ENCODE data around the gene CFAP298.
"Not testable (repeated sequence)": the region's sequence is repeated elsewhere in the genome, so short reads cannot be mapped to it uniquely, and the experiment has no call there.

CFAP298 gene, protein sequence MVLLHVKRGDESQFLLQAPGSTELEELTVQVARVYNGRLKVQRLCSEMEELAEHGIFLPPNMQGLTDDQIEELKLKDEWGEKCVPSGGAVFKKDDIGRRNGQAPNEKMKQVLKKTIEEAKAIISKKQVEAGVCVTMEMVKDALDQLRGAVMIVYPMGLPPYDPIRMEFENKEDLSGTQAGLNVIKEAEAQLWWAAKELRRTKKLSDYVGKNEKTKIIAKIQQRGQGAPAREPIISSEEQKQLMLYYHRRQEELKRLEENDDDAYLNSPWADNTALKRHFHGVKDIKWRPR

DNA sequence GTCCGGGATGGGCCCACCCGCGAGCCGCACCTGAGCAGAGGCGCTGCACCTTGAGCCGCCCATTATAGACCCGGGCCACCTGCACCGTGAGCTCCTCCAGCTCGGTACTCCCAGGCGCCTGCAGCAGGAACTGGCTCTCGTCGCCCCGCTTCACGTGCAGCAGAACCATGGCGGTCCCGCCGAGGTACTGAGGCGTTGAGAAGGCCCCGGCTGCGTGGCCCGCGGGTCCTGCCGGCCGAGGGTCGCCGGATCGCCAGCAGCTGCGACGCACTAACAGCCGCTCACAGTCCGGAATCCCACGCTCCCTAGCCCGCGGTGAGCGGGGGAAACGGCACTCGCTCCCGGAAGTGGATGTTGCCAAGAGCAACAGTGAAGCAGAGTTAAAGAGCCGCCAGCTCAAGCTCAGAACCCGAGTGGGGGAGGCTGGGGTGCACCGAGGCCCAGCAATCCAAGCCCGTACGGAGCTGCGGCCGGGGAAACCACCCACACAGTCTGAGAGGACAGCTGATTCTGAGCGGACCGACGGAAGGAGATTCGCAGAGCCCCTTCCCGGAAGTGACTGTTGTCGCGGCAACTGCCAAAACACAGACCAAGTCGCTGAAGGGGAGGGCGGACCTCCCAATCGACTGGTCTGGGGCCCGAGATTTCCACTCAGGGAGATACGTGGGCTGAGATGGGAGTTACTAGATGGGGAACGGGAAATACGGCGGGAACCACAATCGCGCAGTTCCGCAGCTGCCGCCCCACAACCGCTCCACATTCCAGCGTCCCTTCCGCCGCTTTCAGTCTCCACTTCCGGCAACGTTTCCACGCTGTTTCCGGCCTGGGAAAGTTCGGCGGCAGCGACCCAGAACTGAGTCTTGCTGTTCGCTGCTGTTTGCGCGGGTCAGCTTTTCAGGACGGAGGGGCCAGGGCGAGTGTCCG lies at the start of gene CFAP298:
CFAP298 (minus strand) TSS at position 303 of the 924 bp plus-strand sequence; CDS start at position 169, 134 bp downstream.
- DNase-seq, result peak; percentile 72

DNA sequence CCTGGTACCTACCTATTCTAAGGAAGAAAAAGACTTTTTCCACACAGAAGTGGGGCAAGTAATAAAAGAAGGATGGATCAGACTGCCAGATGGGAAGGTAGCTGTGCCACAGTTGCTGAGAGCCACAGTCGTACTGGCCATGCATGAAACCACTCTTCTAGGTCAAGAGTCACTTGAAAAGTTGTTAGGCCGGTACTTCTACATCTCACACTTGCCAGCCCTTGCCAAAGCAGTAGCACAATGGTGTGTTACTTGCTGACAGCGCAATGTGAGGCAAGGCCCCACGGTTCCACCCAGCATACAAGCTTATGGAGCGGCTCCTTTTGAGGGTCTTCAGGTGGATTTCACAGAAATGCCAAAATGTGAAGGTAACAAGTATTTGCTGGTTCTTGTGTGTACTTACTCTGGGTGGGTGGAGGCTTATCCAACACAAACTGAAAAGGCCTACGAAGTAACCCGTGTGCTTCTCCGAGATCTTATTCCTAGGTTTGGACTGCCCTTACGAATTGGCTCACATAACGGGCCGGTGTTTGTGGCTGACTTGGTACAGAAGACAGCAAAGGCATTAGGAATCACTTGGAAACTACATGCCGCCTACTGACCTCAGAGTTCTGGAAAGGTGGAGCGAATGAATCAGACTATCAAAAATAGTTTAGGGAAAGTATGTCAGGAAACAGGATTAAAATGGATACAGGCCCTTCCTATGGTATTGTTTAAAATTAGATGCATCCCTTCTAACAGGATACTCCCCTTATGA lies 49.0 kb upstream of the CFAP298 start:
- DNase-seq, result not testable (repeated sequence)

DNA sequence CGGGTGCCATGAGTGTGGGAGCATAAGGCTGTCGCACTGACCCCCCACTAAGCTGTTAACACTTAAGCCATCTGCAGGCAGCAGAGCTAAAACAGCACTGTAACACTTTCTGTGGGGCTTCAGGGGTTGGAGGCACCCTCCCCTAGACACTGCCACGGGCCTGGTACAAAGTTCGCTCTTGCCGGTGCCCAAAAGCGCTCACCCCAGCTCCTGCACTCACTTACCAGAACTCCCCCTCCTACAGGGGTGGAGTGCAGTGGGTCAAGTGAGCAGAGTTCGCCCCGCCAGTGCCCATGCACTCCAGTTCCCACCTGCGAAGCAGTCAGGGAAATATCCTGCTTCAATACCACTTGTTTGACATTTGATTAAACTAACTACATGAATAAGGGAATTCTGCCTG lies 46.3 kb upstream of the CFAP298 start:
- no peak for DNase-seq

DNA sequence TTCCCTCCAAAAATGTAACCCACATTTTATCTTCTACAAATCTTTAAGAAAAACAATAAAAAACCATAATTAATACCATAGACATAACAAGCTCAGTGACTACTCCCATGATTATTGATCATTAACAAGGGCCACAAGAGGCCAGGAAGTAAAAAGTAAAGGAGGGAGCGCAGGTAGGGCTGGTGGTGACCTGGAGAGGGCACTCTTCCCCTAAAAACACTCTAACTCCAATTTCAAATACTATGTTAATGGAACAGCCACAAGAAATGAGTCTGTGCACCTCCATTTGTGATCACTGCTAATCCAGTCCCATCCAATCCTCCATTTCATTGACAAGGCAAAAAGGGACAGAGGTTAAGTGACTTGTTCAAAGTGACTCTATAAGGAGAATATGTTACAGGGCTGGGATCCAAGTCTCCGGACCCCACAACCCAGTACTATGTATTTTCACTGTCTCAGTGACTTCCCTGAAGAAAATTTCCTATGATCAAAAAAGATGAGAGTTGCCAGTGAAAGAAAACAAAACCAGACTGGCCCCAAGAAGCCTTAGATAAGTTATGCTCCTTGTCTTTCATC lies 41.2 kb upstream of the CFAP298 start:
- DNase-seq, result no peak

DNA sequence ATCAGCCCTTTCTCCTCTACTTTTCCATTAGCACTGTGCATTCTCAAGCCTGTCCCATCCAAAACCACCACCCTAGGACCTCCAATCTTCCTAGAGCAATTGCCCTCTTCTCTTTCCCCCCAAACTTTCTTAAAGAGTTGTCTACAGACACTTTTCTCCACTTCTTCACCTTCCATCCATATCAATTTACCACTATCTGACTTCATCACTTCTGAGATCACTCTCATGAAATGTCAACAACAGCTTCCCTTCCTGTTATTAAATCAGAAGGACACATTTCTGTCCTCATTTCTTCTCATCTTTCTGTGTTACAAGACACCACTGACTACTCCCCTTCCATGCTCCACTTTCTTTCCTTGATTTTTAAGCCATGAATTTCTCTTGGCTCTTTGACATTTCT lies 36.0 kb upstream of the CFAP298 start:
- DNase-seq, result no peak

DNA sequence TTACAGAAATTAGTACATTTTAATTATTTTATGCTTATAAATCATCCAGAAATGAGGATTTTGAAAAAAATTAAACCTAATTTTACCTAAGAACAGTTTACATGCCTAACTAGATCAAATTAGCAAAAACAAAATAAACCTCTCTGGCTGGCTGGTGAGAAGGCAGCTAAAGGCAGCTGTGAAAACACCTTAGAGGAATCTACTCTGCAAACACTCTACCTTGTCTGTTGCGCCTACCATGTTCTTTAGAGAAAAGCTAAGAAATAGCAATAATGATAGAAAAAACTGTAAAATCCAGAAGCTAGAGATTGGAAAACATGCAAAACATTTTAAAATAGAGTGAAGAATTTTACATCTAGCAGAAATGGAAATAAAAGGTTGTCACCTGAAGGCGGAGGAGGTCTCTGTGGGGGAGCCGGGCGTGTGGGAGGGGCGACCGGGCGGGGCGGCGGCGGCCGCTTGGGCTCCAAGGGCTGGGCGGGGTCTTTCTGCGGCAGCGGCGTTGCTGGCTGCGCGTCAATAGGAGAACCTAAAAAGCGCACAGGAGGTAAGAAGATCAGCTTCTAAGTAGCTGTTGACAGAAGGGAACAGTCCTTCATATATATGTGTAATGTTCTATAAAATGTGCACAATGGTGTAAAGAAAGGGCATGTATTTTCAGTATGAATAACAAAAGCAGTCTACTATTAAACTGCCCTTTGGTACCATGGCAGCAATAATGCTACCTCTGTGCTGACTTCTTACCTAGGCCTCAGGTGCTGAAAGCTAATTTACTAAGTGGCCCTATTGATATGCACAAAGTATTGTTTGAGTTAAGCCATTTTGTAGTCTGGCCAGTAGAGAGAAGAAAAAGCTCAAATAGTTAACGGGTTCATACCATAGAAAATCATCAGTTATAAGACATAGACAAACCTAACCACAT lies 33.3 kb upstream of the CFAP298 start:
- no peak for DNase-seq

DNA sequence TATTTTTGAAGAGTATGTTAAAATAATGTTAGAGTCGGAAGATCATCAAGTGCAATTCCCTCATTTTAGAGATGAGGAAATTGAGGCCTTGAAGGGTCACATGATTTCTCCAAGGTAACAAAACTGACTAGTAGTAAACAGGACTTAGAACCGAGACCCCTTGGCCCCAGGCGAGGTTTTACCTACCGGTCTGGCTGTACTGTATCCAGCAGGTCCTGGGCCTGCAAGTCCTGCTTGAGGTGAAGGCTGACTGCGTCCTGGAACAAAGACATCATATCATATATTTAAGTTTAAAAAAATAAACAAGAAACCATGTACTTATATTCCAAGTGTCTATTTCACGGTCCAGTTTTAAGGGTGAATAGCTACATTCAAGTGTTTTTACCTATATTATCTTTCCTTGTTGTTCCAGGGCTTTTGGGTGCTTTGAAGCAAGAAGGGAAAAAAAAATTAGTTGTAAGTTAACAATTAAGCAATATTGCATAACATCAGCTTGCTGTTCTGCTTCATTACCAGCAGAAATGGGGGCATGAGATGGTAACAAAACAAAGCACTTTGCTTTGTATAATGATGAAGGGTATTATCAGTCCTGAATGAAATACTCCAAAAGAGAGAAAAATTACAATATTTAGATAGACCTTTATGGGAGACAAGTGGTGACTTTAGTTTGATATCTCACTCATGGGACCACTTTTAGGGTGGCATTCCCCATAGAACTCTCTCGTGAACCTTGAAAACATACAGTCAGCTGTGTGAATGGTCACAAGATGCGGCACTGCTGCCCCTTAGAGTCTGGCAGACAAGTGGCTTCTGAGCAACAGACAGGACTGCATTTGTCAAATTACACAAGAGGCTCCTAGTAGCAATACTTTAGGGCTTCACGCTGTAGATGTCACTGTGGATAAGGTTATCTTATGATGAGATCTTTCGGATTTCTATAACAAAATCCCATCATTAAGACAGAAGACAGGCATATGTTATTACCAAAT lies 29.8 kb upstream of the CFAP298 start:
- no peak for DNase-seq

DNA sequence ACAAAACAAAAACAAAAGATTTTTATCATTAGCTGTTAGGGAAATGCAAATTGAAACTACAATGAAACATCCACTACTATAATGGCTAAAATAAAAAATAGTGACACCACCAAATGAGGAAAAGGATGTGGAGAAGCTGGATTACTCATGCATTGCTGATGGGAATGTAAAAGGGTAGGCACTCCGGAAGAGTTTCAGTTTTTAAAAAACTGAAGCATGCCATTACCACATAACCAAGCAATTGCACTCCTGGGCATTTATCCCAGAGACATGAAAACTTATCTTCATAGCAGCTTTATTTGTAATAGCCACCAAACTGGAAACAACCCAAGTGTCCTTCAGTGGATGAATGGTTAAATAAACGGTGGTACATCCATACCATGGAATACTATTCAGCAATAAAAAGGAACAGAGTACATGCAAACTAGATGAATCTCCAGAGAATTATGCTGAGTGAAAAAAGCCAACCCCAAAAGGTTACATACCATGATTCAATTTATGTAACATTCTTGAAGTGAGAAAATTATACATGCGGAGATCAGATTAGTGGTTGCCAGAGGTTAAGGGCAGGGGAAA lies 14.5 kb upstream of the CFAP298 start:
- no peak for DNase-seq

DNA sequence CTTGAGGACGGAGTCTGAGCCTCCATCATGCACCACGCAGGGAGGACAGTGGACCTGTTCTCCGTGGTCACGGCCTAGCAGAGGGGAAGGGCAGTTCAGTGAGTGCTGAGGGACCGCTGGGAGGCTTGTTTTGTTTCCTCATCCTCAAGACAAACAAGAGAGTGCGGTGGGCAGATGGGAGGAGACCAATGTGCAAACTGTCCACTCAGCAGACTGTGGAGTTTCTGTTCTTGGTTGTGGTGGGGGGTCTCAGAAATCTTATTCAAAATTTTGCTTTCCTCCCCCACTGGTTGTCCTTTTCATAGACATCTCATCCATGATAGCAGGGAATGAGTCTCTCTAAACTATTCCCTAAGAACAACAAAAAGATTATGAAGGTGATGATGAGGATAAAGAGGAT lies 6.0 kb upstream of the CFAP298 start:
- DNase-seq, result not testable (repeated sequence)

DNA sequence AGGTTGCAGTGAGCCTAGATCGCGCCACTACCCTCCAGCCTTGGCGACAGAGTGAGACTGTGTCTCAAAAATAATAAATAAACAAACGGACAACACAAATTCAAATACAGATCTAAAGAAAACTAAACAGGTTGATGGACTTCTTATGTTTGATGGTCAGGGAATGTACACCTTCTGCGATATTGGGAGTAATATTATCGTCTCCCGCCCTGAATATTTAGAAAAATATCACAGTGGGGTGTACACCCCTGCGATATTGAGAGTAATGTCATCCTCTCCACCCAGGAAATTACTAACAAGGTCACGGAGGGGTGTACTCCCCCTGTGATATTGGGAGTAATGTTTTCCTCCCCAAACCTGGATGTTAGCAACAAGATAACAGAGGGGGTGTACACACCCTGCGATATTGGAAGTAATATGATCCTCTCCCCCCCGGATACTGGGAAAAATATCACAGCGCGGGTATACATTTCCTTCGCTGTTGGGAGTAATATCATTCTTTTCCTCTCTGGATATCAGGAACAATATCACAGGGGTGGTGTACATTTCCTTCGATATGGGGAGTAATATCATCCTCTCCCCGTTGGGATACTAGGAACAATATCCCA lies 1.4 kb upstream of the CFAP298 start:
- DNase-seq, result no peak

DNA sequence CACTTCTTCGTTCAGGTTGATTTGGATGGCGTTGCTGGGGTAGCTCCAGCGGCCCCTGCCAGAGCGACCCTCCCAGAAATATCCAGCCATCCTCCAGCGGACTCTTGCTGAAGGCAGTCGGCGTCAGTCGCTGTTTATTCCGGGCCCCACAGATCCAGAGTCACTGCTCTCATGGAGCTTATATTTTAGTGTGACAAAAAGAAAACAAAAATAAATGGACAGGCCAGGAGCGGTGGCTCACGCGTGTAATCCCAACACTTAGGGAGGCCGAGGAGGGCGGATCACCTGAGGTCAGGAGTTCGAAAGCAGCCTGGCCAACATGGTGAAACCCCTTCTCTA lies 791 bp upstream of the CFAP298 start:
- DNase-seq, result no peak

DNA sequence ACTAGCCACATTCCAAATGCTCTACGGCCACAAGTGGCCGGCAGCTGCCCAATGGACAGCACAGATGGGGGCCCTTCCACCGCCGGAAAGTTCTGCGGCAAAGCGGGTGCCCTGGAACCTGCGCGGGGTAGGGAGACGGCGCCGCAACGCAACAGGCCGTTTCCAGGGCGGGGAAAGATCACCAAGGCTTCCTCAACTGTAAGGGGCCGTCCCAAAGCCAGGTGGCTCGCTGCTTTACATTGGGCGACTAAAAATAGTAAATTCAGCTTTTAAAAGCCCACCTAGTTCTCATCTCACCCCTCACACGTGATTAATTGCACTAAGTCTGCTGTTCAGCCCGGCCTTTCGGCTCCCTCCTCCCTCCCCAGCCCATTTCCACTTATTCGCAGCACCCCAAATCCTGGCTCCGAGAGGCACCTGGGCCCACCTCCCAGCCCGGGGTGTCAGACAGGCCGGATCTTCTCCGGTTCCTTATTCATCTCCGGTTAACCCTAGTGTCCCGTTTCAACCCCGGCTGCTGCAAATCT lies 643 bp downstream of the CFAP298 start:
- DNase-seq, result peak; percentile 10

DNA sequence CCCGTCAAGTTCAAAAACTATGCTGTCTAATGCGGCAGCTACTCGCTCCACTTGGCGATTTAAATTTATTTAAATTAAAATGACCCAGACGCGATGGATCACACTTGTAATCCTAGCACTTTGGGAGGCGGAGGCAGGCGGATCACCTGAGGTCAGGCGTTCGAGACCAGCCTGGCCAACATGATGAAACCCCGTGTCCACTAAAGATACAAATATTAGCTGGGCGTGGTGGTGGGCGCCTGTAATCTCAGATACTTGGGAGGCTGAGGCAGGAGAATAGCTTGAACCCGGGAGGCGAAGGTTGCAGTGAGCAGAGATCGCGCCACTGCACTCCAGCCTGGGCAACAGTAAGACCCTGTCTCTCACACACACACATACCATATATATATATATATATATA lies 1.2 kb downstream of the CFAP298 start:
- DNase-seq, result not testable (repeated sequence)

DNA sequence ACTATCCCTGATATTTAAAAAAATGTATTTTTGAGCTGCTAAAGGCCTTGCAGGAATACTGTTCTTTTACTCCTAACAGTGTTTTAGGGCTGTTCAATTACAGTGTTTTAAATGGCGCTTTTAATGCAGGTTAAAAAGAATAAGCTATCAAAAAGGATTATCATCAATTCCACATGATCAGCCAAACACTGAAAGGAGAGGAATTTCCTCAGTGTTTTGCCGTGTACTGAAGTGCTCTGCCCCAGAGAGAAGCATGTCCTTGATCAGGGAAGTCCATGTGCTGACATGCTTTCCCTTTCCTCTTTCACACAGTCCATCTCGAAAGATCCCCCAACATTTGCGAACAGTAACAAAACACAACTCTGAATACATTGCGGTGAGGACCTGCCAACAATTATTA lies 3.3 kb downstream of the CFAP298 start:
- no peak for DNase-seq

DNA sequence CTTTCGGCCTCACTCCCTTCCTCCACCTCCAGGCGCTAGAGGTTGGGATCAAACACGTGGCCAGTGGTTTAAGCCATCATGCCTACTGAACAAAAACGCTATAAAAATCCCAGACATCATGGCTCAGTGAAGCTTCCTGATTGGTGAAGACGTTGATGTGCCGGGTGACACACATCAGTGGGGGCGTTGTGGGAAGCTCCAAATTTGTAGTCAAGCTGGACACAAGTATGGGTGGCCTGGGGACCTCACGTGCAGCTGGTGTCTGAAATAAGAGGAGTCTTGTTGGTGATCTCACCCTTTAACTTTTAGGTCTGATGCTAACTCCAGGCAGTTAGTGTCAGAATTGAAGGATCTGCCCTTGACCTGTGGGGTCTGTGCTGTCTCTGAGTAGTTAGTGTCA lies 6.7 kb downstream of the CFAP298 start:
- no peak for DNase-seq

DNA sequence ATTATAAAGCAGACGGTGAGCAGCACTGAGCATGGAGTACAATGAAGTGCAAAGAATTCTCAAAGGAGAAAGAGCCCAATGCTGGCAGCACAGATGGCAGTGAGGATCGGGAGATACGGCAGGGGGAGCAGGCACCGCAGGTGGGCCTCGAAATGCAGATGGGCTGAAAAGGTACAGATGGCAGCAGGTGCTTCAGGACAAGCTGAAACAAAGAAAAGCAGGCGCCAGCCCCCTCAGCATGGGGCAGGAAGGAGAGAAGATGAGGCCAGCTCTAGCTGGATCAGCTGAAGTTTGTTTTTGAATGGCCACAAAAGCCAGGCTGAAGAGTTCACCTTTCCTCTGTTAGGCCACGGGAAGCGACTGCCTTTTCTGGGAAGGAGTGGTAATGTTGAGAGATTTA lies 7.7 kb downstream of the CFAP298 start:
- DNase-seq, result no peak

DNA sequence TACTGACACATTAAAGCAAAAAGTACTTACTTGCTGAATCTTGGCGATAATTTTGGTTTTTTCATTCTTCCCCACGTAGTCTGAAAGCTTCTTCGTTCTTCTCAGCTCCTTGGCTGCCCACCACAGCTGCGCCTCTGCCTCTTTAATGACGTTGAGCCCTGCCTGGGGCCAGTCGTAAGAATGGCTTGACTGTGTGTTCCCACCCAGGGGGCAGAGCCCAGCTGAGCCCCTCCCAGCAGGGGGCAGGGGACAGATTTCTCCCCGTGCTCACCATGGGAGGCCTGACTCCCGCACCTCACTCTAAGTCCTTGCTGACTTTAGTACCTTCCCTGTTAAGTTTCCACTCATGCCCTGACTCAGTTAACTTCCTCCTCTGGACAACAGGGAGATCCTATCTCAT lies 9.0 kb downstream of the CFAP298 start:
- no peak for DNase-seq

DNA sequence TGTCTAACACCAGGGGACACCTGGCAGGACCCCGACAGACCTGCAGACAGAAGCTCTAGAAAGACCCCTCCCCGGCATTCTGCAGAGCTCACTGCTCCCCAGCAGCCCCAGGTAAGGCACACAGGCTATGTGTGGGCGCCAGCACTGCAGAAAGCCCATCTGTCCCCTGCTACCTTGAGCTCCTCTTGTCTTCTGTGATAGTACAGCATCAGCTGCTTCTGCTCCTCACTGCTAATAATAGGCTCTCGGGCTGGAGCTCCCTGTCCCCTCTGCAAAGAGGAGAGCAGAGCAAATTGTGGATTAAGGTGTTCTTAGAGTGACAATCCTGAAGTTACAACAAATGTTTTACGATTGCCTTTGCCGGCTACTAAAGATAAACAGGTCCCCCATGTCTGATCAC lies 10.1 kb downstream of the CFAP298 start:
- DNase-seq, result no peak

DNA sequence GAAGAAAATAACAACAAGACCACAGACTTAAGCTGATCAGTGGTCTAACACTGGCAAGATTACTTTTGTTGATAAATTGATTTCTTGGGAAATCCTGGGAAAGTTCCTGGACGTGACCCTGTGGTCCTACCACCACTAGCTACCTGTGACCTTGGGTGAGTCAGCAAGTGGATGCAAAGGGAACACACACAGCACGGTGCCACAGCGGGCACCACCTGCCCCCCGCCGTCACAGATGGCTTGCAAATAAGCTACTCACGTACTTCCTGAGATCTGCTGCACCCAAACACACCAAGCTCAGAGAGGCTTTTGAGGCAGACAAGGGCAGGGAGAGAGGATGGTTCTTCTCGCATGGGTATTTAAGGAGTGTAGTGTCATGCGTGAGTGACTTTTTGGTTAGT lies 12.7 kb downstream of the CFAP298 start:
- DNase-seq, result no peak

DNA sequence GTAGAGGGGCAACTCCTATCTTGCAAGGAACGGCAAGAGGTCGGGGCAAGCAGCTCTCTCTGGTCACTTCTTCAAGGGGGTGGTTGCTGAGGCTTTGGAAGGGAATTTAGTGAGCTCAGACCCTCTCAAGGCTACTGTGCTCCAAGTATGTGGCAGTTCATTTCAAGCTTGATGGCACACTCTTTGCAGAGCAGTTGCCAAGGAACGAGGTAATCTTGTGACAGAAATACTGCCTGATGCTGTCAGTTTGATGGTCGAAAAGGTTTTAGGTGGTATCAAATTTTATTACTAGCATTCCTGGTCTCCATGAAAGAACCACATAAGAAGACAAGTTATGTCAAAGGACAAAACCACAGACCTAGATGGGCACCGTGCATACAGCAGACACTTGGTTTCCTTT lies 13.1 kb downstream of the CFAP298 start:
- DNase-seq, result no peak
